Measurements from ENCODE around the gene GRM6. TPM values are rescaled to one million over a fixed set of nuclear protein-coding genes. Genes with fewer than 3 reads are reported as not detected.

GRM6 gene
- total and polyA plus RNA-seq, 2 donors from 2014 or later = not detected

GRCh38 chr5:178984145-178985072 lies 10.7 kb downstream of the GRM6 start:
- FAIRE-seq = no peak
- Histone ChIP-seq H3K4me1 (ENCODE audit: control insufficient read depth in 2 of 3, insufficient read depth in 2 of 3, low read depth in 1 of 3, low read length in 3 of 3) (no peaks in the 10 kb centered on the region), H3K9me3 (ENCODE audit: control insufficient read depth in 2 of 3, insufficient read depth in 1 of 3, low read length in 3 of 3) (peaks cover 0 to 58% (median 13%) of the 10 kb centered on the region in 3 donors), H3K27ac (ENCODE audit: low read depth in 2 of 2, low read length in 2 of 2) (no peak overlapping the region), H3K9ac (ENCODE audit: low read length in 3 of 3) (no peak overlapping the region), H3K4me3 (ENCODE audit: low read length in 3 of 3) (no peak overlapping the region), H3K36me3 (ENCODE audit: control insufficient read depth in 2 of 3, insufficient read depth in 3 of 3, low read length in 3 of 3) (no peaks in the 10 kb centered on the region), H3K27me3 (ENCODE audit: control insufficient read depth, insufficient read depth, low read length) (no peaks in the 10 kb centered on the region)
- intact Hi-C loops (cut with DNase I) = no loop called here
- DNase-seq = peak in 1 of 5 donors; percentile 33
- no peak for TF ChIP-seq CTCF (IDR thresholded peaks at IDR 0.05; ENCODE audit: borderline replicate concordance, extremely low read depth, insufficient read depth)

GRCh38 chr5:178983728-178984127 lies 11.4 kb downstream of the GRM6 start:
- no peaks in the 10 kb centered on the region for H3K4me1 ChIP-seq (ENCODE audit: control insufficient read depth in 2 of 3, insufficient read depth in 2 of 3, low read depth in 1 of 3, low read length in 3 of 3)
- H3K27me3 ChIP-seq (ENCODE audit: control insufficient read depth, insufficient read depth, low read length) = no peaks in the 10 kb centered on the region
- no peak overlapping the region for H3K4me3 ChIP-seq (ENCODE audit: low read length in 3 of 3)
- no peak overlapping the region for H3K9ac ChIP-seq (ENCODE audit: low read length in 3 of 3)
- intact Hi-C loops (cut with DNase I) = no loop called here
- no peak for FAIRE-seq
- peak in 1 of 5 donors; percentile 48 for DNase-seq
- H3K27ac ChIP-seq (ENCODE audit: low read depth in 2 of 2, low read length in 2 of 2) = no peak overlapping the region
- TF ChIP-seq CTCF (IDR thresholded peaks at IDR 0.05; ENCODE audit: borderline replicate concordance, extremely low read depth, insufficient read depth) = no peak
- peaks cover 0 to 61% (median 16%) of the 10 kb centered on the region in 3 donors for H3K9me3 ChIP-seq (ENCODE audit: control insufficient read depth in 2 of 3, insufficient read depth in 1 of 3, low read length in 3 of 3)
- no peaks in the 10 kb centered on the region for H3K36me3 ChIP-seq (ENCODE audit: control insufficient read depth in 2 of 3, insufficient read depth in 3 of 3, low read length in 3 of 3)

GRCh38 chr5:178982941-178983340 lies 12.2 kb downstream of the GRM6 start:
- Histone ChIP-seq H3K4me3 (ENCODE audit: low read length in 3 of 3) (no peak overlapping the region), H3K36me3 (ENCODE audit: control insufficient read depth in 2 of 3, insufficient read depth in 3 of 3, low read length in 3 of 3) (no peaks in the 10 kb centered on the region), H3K27ac (ENCODE audit: low read depth in 2 of 2, low read length in 2 of 2) (no peak overlapping the region), H3K27me3 (ENCODE audit: control insufficient read depth, insufficient read depth, low read length) (no peaks in the 10 kb centered on the region), H3K4me1 (ENCODE audit: control insufficient read depth in 2 of 3, insufficient read depth in 2 of 3, low read depth in 1 of 3, low read length in 3 of 3) (no peaks in the 10 kb centered on the region), H3K9ac (ENCODE audit: low read length in 3 of 3) (no peak overlapping the region), H3K9me3 (ENCODE audit: control insufficient read depth in 2 of 3, insufficient read depth in 1 of 3, low read length in 3 of 3) (peaks cover 2 to 57% (median 17%) of the 10 kb centered on the region in 3 donors)
- TF ChIP-seq CTCF (IDR thresholded peaks at IDR 0.05; ENCODE audit: borderline replicate concordance, extremely low read depth, insufficient read depth) = no peak
- intact Hi-C loops (cut with DNase I) = no loop called here
- peak in 1 of 5 donors; percentile 50 for DNase-seq
- no peak for FAIRE-seq

All from kidney (tissue), 14 donors.